Measurements from ENCODE around the gene SYP.
"Not testable (repeated sequence)": the region's sequence is repeated elsewhere in the genome, so short reads cannot be mapped to it uniquely, and the experiment has no call there.

SYP gene

GRCh38 chrX:49147282-49147681 is 52.7 kb downstream of the SYP start:
- in situ Hi-C loops (cut with MboI; ENCODE audit: low sequenced_read_pairs) = no loop called here

DNA sequence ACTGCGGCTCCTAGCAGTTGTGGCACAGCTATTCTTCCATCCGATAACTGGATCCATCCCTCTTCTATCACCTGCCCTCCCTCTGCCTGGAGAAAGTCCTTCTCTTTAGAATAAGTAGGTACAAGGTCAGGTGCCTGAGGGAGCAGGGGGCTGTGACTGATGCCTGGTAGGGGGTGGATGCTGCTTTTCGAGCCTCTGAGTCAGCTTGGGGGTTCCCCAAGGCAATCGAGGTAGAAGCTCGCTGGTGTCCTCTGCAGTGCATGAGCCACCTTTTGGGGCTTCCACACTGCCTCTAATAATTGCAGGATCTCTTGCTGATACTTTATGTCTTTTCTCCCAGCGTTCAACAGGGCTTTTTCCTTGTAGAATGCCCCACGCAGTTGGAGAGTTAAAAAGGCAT is 56.8 kb downstream of the SYP start:
- in situ Hi-C loops (cut with MboI; ENCODE audit: low sequenced_read_pairs) = not testable (repeated sequence)

GRCh38 chrX:49142264-49142663 is 57.7 kb downstream of the SYP start:
- in situ Hi-C loops (cut with MboI; ENCODE audit: low sequenced_read_pairs) = not testable (repeated sequence)

DNA sequence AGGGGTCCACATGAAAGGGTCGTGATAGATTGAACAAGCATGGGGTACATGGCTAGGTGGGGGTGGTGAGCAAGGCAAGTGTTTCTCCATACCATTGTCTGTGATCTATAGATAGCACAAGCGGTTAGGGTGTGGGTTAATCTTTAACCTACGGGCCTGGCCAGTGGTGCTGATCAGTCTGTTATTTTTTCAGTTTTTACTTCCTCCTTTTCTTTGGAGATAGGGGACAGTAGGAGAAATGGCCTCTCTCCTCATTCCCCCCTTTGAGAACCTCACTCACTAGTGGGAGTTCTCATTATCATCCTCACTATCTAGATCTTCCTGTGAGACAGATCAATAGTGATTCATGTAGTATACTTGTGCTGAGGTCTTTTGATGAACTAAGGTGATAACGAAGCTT is 60.3 kb downstream of the SYP start:
- in situ Hi-C loops (cut with MboI; ENCODE audit: low sequenced_read_pairs) = no loop called here

Measured in HL-60/S4 (cell line).